GM21526 (cell line): ENCODE measurements around the gene AK5.
A peak's percentile ranks its signal among the peaks of the same experiment; 100 is the strongest.
"Not testable (repeated sequence)": the region's sequence is repeated elsewhere in the genome, so short reads cannot be mapped to it uniquely, and the experiment has no call there.

Source experiments
- ATAC-seq: cut with Tn5 transposase; IDR thresholded peaks from one replicate; pipeline ENCODE4 v1.9.1; 2021; ENCODE audit warnings: moderate library complexity; ENCODE audit not compliant: unreplicated experiment, low FRiP score

AK5 gene

GRCh38 chr1:77484926-77485325, 203.1 kb downstream of the AK5 start:
- no peak for ATAC-seq

DNA sequence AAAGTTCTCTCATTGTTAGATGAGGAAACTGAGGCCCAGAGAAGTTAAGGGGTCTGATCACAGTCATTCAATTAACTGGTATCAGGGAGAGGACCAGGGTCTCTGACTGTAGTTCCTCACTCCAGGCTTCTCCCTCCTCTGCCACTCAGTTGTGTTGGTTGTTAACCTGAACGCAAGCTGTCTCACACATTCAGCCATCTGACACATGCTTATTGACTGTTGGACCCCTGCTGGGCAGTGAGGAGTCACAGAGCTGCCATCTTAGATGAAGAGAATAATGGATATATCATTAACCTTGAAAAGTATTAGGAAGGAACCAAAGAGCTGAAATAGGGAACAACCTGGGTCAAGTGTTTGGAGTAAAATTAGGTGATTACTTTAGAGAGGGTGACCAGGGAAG, 205.8 kb downstream of the AK5 start:
- ATAC-seq = no peak

DNA sequence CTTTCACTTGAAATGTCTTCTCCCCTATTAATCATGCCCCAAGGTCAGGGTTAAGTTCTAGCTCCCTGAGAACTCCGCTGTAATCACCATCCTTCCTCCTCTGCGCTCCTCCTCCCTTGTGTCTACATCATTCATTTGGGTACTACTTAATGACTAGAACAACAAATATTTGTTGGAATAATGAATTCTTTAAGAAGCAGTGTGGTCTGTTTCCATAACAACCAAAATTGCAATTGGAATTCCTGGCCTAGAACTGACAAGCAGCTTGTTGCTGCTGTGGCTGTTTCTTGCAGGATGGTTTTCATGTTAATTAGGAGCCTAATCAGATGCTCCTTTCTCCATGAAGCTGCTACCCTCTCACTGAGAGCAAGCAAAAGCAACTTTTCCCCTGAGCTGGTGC, 208.1 kb downstream of the AK5 start:
- no peak for ATAC-seq

GRCh38 chr1:77494026-77494425, 212.2 kb downstream of the AK5 start:
- ATAC-seq = no peak

GRCh38 chr1:77498918-77499317, 217.1 kb downstream of the AK5 start:
- ATAC-seq = no peak

DNA sequence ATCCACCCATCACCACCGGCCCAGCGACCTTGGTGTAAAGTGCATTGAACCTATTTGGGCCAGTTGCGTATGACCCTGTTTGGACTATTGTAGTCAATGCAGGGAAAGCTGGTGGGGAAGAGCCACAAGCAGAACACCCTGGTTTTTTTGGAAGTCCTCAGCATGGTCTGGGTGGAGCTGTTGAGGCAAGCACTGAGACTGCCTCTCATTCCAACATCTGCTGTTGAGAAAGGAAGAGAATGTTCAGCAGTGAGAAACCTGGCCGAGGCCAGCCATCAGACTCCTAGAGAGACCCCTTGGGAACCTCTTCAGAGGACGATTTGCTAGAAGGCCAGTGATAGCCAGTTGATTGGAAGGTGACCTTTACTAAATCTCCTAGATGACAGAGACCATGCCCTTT, 217.6 kb downstream of the AK5 start:
- no peak for ATAC-seq

DNA sequence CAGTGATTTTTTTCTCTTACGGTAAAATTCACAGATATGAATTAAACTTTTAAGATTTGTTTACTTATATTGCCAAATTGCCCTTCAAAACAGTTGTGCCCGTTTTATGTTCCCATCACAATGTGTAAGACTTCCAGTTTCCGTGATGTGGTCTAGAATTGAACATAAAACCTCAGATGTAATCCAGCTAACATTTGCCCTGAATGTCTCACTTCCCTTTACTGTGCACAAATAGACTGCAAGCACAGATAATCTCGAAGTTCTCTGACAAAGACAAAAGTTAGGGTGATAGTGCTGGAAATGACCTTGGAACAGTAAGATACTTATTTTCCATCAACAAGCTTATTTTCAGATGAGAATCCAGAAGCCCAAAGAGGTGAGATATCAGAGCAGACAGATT, 223.2 kb downstream of the AK5 start:
- ATAC-seq = peak; percentile 74

DNA sequence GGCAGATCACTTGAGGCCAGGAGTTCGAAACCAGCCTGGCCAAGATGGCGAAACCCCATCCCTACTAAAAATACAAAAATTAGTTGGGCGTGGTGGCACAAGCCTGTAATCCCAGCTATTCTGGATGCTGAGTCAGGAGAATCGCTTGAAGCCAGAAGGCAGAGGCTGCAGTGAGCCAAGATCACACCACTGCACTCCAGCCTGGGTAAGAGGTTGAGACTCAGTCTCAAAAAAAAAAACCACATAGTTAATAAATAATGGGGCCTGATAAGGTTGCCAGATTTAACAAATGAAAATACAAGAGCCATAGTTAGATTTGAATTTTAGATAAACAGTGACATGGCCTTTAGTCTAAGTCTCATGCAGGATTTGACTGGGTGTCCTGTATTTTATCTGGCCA, 225.0 kb downstream of the AK5 start:
- no peak for ATAC-seq

- ATAC-seq = no peak
Measured at GRCh38 chr1:77509051-77509492, 227.3 kb downstream of the AK5 start.

DNA sequence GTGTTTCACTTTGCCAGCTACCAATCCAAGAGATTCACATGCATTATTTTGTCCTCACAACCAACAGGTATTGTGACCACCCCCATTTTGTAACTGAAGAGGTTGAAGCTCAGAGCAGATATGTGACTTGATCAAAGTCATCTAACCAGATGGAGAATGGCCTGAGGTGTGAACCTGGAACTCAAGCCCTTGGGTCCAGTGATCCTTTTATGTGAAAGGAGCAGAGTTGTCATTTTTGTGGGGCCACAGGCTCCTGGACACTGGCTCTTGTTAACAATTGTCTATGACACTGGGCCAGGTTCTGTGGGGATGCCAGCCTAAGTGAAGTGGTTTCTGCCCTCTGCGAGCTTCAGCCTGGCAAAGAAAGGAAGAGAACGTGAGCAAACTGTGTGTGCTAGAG, 228.1 kb downstream of the AK5 start:
- no peak for ATAC-seq

DNA sequence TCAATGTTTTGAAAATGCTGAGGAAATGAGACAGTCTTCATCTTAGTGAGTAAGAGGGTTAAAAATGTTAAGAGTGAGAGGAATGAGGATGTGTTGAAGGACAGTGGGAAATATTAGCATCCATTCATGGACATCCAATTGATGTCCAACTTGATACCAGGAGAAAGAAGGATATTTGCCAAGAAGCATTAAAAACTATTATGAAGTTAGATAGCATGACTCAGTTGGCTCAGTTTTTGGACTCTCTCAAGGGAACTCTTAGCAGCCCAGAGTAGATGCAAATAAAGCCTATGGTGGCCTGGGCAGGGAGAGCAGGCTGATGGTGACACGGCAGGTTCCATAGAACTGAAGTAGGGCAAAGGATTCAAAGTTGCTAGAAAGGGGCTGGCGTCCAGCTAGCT, 229.6 kb downstream of the AK5 start:
- ATAC-seq = no peak

- ATAC-seq = not testable (repeated sequence)
Measured at GRCh38 chr1:77512650-77513049, 230.8 kb downstream of the AK5 start.

DNA sequence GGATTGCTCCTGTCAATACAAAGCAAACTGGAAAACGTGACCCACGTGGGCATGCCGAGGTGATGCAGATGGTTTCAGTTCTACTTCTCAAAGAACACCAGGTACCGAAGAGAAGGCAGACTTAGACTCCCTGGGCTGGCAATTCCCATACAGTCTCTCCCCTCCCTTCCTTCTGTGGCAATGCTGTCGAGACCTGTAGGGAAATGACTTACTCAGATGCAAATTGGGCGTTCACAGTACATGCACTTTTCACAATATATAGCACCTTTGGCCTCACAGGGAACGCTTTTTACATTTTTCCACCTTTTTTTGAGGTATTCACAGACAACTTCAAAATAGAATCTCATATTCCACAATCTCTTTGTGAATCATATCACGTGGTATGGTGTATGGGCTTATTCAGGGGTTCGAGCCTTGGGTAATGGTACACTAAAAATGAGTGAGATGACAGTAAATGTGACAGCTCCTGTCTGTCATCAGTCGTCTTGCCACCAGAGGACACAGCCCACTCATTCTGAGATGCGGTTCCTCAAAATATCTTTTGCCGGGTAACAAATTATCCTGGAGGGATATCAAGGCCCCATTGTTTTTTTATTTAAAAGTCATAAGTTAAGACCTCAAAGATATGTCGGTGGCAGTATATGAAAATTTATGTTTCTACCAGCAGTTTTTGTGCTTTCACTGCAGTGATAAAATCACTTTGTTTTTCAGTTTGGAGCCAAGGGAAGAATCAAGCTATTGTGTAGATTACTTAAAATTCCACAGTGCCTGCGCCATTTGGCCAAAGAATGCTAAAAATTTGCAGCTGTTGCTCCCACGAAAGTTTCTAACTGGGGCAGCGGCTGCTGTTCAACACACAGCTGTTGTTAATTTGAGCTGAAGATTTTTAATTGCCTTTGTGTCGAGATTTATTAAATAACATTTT, 232.3 kb downstream of the AK5 start:
- ATAC-seq = no peak

DNA sequence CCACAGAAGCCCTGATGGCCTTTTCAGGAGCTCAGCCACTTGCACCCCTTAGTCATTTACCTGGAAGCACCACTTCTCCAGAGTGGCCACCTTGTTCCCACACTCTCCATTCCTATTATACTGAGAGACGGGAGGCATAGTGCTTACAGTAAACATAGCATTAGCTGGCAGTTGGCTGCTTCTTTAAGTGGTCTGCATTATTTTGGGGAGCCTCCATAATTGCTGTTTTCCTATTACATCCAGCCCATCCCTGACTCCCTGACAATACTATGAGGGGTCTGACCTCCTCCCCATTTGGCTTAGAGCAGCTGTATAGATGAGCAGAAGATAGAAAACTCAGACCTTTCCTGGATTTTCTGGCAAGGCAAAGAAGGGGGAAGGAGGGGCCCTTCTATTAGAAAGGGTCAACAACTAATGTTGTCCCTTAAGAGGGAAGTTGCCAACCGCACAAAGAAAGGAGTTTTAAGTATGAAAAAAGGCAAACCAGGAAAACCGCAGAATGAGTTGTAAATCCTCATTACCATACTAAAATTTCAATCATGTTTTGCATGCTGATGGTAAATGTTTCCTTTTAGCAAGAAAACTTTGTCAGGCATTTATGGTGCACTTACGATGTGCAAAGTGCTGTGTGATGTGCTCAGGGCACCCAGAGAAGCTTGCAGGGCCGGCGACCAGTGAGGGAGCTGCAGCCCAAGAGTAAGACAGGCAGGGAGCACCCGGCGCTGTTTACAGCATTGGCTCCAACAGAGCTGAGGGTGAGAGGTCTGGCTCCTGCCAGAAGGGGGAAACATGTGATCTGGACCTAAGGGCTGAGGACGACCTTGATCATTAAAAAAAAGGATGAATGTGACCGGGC, 233.3 kb downstream of the AK5 start:
- ATAC-seq = no peak

DNA sequence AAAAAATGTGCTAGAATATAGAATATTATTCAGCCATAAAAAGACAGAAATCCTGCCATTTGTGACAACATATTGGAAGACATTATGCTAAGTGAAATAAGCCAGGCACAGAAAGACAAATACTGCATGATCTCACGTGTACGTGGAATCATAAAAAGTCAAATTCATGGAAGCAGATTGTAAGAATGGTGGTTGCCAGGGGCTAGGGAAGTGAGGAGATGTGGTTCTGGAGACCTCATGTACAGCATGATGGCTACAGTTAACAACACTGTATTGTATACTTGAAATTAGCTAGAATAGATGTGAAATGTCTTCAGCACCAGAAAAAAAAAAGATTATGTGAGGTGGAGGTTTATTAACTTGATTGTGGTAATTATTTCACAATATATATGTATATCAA, 234.3 kb downstream of the AK5 start:
- ATAC-seq = no peak

- ATAC-seq = no peak
Measured at GRCh38 chr1:77524038-77524437, 242.2 kb downstream of the AK5 start.

DNA sequence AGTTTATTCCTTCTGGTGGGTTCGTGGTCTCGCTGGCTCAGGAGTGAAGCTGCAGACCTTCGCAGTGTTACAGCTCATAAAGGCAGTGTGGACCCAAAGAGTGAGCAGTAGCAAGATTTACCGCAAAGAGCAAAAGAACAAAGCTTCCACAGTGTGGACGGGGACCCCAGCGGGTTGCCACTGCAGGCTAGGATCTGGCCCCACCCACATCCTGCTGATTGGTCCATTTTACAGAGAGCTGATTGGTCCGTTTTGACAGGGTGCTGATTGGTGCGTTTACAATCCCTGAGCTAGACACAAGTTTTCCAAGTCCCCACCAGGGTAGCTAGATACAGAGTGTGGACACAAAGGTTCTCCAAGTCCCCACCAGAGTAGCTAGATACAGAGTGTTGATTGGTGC, 249.3 kb downstream of the AK5 start:
- not testable (repeated sequence) for ATAC-seq

- not testable (repeated sequence) for ATAC-seq
Measured at GRCh38 chr1:77531596-77532280, 249.9 kb downstream of the AK5 start.

GRCh38 chr1:77532641-77533040, 250.8 kb downstream of the AK5 start:
- no peak for ATAC-seq

GRCh38 chr1:77533660-77534305, 252.0 kb downstream of the AK5 start:
- ATAC-seq = no peak
